SK-N-SH (cell line): ENCODE measurements around the gene BCAR3.

Experiments used
- CTCF ChIP-seq: fragments of 200-600 bp; sonication (generic); IDR thresholded peaks from 2 replicates; pipeline ENCODE4 v1.6.1; 2017; ENCODE audit warnings: antibody characterized with exemption, mild to moderate bottlenecking, moderate library complexity
- GABPA ChIP-seq: IDR thresholded peaks from 2 replicates; pipeline ENCODE4 v1.4.0; 2012; ENCODE audit warnings: low read depth, mild to moderate bottlenecking
- GATA2 ChIP-seq: sonication (generic); formaldehyde crosslinking; IDR thresholded peaks from 2 replicates; pipeline ENCODE4 v1.5.0; 2020; ENCODE audit warnings: mild to moderate bottlenecking, missing genetic modification reagents
- JUND ChIP-seq: IDR thresholded peaks from 2 replicates; pipeline ENCODE4 v1.4.0; 2012
- POLR2AphosphoS5 ChIP-seq: IDR thresholded peaks from 2 replicates; pipeline ENCODE4 v1.6.1; 2012; ENCODE audit warnings: low read depth, low read length
- RAD21 ChIP-seq: IDR thresholded peaks from 2 replicates; pipeline ENCODE4 v1.6.1; 2012; ENCODE audit warnings: mild to moderate bottlenecking, low read length
- USF1 ChIP-seq: IDR thresholded peaks from 2 replicates; pipeline ENCODE4 v1.4.0; 2012; ENCODE audit warnings: low read depth, borderline replicate concordance

GRCh38 chr1:93574991-93575390 is 106.6 kb downstream of the BCAR3 start:
- no peak for TF ChIP-seq RAD21
- TF ChIP-seq JUND = no peak
- TF ChIP-seq CTCF = no peak
- TF ChIP-seq POLR2AphosphoS5 = no peak
- no peak for TF ChIP-seq GABPA
- TF ChIP-seq USF1 = no peak
- TF ChIP-seq GATA2 = no peak
